NCI-H345 treated with DMSO at 0.1 percent for 48 hours (cell line): ENCODE measurements around the gene CADPS2.

ENCODE experiments used
- DNase-seq: peaks from one replicate; lab custom pipeline; 2025; ENCODE audit not compliant: unreplicated experiment; lab: John Stamatoyannopoulos, UW

CADPS2 gene

DNA sequence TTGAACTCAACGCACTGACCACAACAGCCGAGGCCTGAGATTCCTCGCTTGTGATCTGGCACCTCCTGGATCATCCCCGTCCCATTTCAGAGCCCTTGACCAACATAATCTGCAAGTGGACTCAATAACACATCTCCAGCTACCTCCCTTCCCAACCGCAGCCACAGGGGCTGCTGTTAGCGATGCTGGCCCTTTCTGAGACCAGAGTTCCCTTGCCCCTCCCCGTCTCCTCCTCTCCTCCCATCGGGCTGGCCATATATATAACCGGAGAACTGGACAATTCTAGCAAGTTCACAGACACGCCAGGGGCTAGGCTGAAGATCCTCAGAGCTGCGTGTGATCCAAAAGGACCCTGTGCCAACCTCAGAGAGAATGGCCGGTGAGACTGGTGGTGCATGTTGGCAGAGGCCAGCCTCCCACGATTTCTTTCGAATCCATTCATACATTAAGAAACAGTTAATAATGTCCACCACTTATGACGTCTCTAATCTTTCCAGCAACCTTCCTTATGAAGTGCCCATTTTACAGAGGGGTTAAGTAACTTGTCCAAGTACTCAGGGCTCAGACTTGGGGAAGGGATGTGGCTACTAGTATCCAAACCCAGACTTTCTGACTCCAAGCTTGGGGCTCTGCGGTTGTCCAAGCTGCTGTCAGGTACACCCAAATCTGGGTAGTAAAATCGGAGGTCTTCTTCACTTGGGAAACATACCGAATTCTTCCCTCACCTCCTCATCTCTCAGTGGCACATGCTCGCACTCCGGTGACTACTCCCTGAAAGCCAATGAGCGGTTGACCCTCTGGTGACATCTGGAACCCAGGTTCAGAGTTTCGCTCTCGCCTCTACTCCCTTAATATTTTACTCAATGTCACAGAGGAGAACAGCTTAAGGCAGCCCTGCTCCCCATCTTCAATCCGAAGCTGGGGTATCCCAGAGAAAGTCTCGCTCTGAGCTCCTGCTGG, 570.5 kb downstream of the CADPS2 start:
- no peak for DNase-seq

DNA sequence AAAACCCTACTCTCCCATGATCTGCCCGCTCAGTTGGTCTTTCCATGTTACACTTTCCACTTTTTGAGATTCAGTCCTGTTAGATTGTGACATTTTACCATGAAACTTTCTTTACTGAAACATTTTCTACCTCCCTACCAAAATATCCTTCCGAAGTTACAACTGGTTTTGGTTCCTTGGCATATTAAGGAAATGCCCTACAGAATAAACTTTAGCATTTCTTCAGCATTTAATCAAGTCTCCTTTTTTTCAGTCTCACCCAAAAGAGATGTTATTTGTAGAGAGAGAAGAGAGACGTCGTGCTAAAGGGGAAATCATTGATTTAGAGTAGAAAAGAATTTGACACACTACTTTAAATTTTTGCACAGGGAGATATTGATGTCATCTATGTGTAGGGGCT, 572.0 kb downstream of the CADPS2 start:
- DNase-seq, result no peak

GRCh38 chr7:122312789-122313188, 573.5 kb downstream of the CADPS2 start:
- no peak for DNase-seq

GRCh38 chr7:122311734-122312450, 574.4 kb downstream of the CADPS2 start:
- no peak for DNase-seq

DNA sequence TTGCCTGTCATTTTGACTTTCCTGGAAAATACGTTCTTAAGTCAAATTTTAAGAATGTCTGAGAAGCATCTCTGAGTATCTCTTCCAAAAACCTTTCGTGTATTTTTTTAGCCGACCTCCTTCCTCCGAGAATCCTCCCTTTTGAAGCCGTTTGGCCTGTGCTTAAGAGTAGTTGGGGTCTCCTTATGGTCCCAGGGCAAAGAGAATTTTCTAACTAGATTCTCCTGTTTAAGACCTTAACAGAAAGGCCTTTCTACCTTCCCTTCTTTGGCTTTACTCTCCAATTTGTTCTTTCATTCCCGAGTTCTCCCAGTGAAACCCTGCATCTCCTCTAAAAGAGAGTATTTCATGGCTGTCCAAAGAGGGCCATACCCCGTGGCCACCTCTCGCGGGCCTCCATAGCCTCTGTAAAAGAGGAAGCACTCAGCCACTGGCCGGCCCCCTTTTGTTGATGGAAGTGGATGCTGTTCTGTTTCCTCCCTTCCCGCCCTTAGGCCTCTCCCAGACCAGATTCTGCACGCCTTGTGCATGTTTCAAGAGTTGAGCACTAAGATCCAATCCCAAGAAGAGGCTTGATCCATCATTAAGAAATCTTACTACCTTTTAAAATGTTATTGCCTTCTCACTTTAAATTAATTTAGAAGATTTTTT, 575.1 kb downstream of the CADPS2 start:
- no peak for DNase-seq

DNA sequence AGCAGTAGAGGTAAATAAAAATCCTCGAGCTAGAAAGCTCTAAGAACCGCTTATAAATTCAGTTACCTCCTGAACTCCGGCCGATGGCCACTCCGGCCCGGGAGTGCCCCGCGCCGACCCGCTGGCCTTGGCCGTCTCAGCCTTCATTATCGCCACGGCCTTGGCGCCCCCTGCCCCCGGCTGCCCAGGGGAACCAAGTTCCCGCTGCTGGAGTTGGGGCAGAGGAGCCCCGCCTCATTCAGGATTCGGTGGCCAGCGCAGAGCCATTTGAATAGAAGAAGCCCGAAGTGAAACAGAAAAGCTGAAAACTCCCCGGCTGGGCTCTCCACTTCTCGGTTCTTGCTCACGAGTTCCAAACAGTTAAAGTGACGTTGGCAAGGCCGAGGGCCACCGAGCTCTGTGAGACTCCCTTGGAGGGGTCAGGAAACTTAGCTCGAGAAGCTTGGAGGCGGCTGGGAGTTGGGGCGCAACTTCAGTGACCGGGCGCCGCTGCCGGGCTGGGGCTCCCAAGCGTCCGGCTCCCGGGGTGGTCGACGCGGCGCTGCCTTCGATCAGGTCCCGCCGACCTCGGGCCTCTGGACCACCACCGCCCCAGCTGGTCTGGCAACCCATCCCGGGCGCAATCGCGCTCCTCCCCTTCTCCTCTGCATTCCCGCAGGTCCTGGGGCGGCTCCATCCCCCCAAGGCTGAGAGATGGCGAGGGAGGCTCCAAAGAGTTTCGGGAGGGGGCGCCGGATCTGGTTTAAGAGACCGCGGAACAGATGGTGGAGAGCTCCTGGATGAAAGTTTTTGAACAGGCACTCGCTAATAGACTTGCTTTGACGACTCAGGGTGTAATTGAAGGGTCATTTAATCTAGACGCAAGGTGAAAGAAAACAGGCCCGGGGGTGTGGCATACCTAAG, 575.9 kb downstream of the CADPS2 start:
- no peak for DNase-seq

DNA sequence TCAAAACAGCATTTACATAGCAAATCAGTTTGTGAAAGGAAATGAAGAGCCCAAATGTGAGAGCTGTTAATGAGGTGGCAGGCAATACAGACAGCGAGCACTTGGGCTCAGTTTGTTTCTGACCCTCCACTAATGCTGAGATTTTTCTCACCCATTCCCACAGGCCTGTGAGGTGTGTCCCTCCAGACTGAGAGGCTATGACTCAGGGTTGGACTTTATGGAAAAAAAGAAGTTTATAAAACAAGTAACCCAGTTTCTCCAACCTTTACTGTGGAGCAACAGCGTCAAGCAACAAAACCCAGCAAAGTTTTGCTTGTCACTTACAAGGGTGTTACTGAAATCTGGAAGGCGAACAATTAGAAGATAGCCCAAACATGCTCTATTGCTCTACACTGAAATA, 576.8 kb downstream of the CADPS2 start:
- DNase-seq, result no peak

- no peak for DNase-seq
These were observed 579.0 kb downstream of the CADPS2 start for GRCh38 chr7:122307228-122307621.

DNA sequence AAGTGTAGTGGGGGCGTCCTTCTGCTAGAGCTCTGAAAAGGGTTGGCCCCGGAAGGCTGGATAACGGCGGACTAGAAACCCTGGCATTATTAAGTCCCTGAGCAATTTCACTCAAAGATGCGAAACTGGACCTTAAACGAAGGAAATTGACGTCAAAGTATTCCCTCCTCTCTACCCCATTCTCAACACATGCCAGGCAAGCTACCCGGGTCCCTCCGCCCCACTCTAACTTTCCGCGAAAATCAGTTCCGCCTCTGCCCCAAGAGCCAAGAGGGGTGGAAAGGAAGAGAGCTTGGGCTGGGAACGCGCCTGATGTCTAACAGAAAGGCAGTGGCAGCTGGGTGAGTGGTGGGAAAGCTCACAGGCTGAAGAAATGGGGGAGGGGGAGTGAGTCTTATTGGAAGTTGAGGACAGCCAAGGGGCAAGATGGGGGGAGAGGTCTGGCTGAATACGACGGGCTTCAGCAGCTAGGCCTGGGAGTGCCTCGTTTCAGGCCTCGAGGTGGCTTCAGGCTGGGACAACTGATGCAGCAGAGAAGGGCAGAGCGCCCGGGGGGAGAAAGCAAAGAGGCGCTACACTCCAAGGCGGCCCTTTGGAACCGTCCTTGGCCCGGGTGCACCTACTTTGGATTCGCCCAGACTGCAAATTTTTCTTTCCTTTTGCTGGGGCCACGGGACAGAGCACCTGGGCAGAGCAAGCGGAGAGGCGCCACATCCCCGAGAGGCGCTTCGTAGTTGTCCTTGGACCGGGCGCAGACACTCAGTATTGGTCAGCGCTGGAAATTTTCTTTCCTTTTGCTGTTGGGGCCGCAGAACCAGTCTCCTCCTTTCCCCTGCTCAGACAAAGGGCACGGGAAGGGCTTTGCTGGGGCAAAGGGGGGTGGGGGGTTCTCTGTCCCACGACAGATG, 579.7 kb downstream of the CADPS2 start:
- no peak for DNase-seq

DNA sequence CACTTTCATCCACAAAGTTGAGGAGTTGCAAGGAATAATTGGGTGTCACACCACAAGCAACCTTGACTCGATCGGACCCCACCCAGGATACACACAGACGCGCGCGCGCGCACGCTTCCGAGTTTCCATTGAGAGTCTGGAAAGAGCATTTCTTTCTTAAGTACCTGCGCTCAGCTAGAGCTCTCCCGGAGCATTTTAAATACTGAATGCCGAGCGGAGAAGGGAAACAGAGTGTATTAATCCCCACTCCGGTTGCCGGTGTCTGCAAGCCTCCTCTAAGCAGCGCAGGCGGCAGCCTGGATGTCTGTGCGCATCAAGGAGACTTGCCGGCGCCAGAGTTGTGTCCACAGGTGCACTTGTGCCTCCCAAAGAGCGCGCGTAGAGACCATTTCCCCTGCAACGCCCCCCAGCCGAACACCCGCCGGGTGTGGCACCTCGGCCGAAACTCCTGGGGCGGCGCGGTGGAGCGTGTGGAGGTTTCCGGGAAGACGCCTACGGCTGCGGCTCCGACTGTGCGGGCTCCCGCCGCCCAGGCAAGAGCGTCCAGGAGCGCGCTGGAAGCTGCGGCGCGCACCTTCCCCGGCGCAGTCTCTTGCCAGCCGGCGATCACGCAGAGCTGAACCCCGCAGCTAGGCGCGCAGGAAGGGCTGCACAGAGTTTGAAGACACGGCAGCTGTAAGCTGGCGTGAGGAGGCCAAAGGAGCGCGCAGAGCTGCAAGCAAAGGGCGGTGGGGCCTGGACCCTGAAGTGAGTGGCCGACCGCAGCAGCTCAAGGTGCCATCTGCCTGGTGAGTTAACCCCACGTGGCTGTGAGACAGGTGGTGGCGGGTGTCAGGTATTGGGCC, 580.6 kb downstream of the CADPS2 start:
- DNase-seq, result peak; percentile 72

GRCh38 chr7:122304996-122305421, 581.3 kb downstream of the CADPS2 start:
- DNase-seq, result no peak

GRCh38 chr7:122304319-122304975, 581.8 kb downstream of the CADPS2 start, which contains the start of gene FEZF1:
Gene FEZF1, minus strand, starts transcription at chr7:122304750. Its CDS starts 313 bp downstream, at chr7:122304437.
- DNase-seq, result peak; percentile 60

- DNase-seq, result no peak
These were observed 582.5 kb downstream of the CADPS2 start for GRCh38 chr7:122303531-122304318.

DNA sequence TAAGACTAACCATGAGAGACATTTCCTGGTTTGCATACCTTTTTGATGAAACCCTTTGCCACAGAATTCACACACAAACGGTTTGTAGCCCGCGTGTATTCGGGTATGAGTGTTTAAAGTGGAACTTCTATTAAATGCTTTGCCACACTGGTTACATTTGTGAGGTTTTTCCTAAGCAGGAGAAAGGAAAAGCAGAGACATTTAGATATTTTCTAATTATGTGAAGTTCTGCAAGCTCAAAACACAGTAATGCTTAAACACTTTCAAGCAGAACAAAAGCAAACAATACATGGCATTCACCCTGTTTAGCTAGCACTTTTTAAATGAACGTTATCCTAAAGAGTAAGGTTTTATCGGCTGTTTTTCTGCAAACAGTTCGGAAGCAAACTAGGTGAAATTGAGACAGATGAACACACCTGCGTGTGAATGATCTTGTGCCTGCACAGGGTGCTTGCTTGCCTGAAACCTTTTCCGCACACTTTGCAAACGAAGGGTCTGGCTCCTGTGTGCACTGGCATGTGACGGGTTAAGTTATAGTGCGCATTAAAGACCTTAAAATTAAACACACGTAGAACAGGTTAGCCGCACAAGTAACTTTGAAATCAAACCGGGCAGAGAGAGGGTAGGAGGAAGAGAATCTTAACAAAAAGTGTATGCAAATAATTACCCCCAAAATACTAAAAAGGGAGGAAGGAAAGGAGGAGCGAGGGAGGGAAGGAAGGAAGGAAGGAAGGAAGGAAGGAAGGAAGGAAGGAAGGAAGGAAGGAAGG, 583.3 kb downstream of the CADPS2 start:
- DNase-seq, result no peak

GRCh38 chr7:122301858-122302760, 584.2 kb downstream of the CADPS2 start:
- DNase-seq, result no peak
